Ascending aorta (tissue), 2 donors: ENCODE data around the gene CTNNBIP1. TPM values are rescaled to one million over a fixed set of nuclear protein-coding genes. Genes with fewer than 3 reads are reported as not detected.

Experiments used
- DNase-seq, 2 donors: peaks; one replicate each; pipeline ENCODE4 v3.0.0-alpha.2; 2019; ENCODE audit warnings: low spot score in 2 of 2
- H3K27ac ChIP-seq, 2 donors: fragments of 200-600 bp; sonication (generic); one replicate each; pipeline ENCODE4 v1.5.1; 2016 to 2017; ENCODE audit warnings: mild to moderate bottlenecking in 1 of 2
- H3K27me3 ChIP-seq: fragments of 200-600 bp; sonication (generic); one replicate; pipeline ENCODE4 v1.5.1; 2017
- H3K36me3 ChIP-seq, 2 donors: fragments of 200-600 bp; sonication (generic); one replicate each; pipeline ENCODE4 v1.5.1; 2016
- H3K4me1 ChIP-seq, 2 donors: fragments of 200-600 bp; sonication (generic); one replicate each; pipeline ENCODE4 v1.5.1; 2016 to 2017; ENCODE audit warnings: mild to moderate bottlenecking in 1 of 2
- H3K4me3 ChIP-seq, 2 donors: fragments of 200-600 bp; sonication (generic); one replicate each; pipeline ENCODE4 v1.5.1; 2016 to 2017; ENCODE audit warnings: mild to moderate bottlenecking in 1 of 2
- H3K9me3 ChIP-seq, 2 donors: fragments of 200-600 bp; sonication (generic); one replicate each; pipeline ENCODE4 v1.5.1; 2016
- intact Hi-C: fragments of 100-400 bp; cut with DNase I; formaldehyde crosslinking; loops from one replicate; pipeline ENCODE4 v1.15.1; 2023
- total RNA-seq: library from RNA; depleted of rRNA; stranded (reverse); fragments of >200 nt; gene quantifications from one replicate; pipeline ENCODE4 v1.1.0, GENCODE V29; 2016
- TF ChIP-seq, protein P1 (sequence below), 3 experiments: fragments of 200-600 bp in 2 of 3; fragments of 450-650 bp in 1 of 3; sonication (generic) in 2 of 3; IDR thresholded peaks; one replicate each; pipeline ENCODE4 v1.5.1; 2016 to 2019; ENCODE audit warnings: antibody characterized with exemption in 3 of 3, mild to moderate bottlenecking in 1 of 3, moderate library complexity in 1 of 3

The CTNNBIP1 gene
- total RNA-seq, 1 donor from 2014 or later, result 74.1 TPM

- Histone ChIP-seq H3K9me3 (no peaks in the 10 kb centered on the region), H3K4me1 (peaks cover 8 to 19% of the 10 kb centered on the region in 2 donors), H3K27ac (peak overlapping the region; percentile 66 to 88), H3K4me3 (peak overlapping the region; percentile 89 to 96), H3K36me3 (no peaks in the 10 kb centered on the region), H3K27me3 (no peaks in the 10 kb centered on the region)
- TF ChIP-seq, protein P1, sequence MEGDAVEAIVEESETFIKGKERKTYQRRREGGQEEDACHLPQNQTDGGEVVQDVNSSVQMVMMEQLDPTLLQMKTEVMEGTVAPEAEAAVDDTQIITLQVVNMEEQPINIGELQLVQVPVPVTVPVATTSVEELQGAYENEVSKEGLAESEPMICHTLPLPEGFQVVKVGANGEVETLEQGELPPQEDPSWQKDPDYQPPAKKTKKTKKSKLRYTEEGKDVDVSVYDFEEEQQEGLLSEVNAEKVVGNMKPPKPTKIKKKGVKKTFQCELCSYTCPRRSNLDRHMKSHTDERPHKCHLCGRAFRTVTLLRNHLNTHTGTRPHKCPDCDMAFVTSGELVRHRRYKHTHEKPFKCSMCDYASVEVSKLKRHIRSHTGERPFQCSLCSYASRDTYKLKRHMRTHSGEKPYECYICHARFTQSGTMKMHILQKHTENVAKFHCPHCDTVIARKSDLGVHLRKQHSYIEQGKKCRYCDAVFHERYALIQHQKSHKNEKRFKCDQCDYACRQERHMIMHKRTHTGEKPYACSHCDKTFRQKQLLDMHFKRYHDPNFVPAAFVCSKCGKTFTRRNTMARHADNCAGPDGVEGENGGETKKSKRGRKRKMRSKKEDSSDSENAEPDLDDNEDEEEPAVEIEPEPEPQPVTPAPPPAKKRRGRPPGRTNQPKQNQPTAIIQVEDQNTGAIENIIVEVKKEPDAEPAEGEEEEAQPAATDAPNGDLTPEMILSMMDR (IDR thresholded peaks at IDR 0.05), result no peak
- no peak for DNase-seq
- intact Hi-C loops, result loop anchor here (2.0 to 5.0 kb wide), 2 partner anchors 25 to 44 kb away; no protein-coding TSS in a partner anchor
These were observed 86.5 kb downstream of the CTNNBIP1 start for GRCh38 chr1:9823693-9823942.

DNA sequence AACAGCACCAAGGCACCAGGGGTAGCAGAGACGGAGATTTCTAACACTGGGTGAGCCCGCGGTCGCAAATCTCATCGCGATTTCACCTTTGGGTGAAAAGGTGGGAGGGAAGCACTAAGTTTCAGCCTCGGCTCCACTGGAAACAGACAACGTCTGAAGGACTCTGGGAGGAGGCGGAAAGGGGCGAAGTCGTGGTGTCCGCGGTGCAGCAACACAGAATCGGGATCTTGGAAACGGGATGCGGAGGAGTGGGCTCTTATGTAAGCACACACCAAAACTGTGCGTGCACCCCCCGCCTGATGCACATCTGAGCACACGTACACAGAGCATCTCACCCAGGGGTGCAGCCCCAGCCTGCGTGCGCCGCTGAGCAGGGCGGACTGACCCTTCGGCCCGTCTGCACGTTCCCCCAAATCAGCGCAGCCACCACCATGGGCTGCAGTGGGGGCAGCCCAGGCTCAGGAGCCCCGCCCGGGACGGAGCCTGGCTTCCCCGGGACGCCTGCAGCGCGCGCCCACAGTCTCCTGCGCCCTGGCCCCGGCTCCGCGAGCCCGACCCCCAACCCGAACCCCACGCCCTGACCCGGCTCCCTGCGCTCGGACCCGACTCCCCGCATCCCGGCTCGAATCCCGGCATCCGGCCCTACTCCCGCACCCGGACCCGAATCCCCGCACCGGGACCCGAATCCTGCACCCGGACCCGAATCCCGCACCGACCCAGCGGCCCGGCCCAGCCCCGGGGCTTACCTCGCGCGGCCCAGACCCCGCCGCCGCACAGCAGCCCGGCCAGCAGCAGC is 87.0 kb downstream of the CTNNBIP1 start:
- H3K36me3 ChIP-seq, result no peaks in the 10 kb centered on the region
- DNase-seq, result no peak
- H3K9me3 ChIP-seq, result no peaks in the 10 kb centered on the region
- peak overlapping the region; percentile 66 to 88 for H3K27ac ChIP-seq
- H3K4me1 ChIP-seq, result peaks cover 8 to 19% of the 10 kb centered on the region in 2 donors
- intact Hi-C loops, result loop anchor here (2.0 to 5.0 kb wide), 2 partner anchors 24 to 44 kb away; no protein-coding TSS in a partner anchor
- no peaks in the 10 kb centered on the region for H3K27me3 ChIP-seq
- TF ChIP-seq, protein P1 (IDR thresholded peaks at IDR 0.05), result no peak
- H3K4me3 ChIP-seq, result peak overlapping the region; percentile 89 to 96

GRCh38 chr1:9822490-9822889 is 87.6 kb downstream of the CTNNBIP1 start:
- peaks cover 8 to 19% of the 10 kb centered on the region in 2 donors for H3K4me1 ChIP-seq
- intact Hi-C loops, result loop anchor here (2.0 to 5.0 kb wide), 2 partner anchors 24 to 45 kb away; no protein-coding TSS in a partner anchor
- TF ChIP-seq, protein P1 (IDR thresholded peaks at IDR 0.05), result no peak

GRCh38 chr1:9821710-9822109 is 88.4 kb downstream of the CTNNBIP1 start:
- peaks cover 8 to 19% of the 10 kb centered on the region in 2 donors for H3K4me1 ChIP-seq

More at GRCh38 chr1:9822490-9822889, 87.6 kb downstream of the CTNNBIP1 start:
- H3K36me3 ChIP-seq, result no peaks in the 10 kb centered on the region
- no peak overlapping the region for H3K27ac ChIP-seq
- DNase-seq, result no peak
- peak overlapping the region; percentile 89 to 96 for H3K4me3 ChIP-seq
- no peaks in the 10 kb centered on the region for H3K9me3 ChIP-seq
- H3K27me3 ChIP-seq, result no peaks in the 10 kb centered on the region

DNA sequence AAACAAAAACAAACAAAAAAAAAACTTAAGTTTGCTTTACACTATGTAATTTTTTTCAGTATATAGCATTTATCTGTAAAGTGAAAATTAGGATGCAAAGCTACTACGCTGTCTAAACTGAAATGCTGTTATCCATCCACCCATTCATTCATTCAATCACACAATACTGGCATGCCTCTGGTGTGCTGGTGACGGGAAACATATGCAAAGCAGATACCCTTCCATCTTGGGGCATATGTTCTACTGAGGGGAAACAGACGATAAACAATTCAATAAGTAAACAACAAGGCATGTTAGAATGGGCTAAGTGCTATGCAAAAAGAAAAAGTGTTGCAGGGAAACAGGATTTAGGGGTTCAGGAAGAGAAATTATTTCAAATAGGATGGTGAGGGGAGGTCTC is 89.5 kb downstream of the CTNNBIP1 start:
- H3K27ac ChIP-seq, result no peak overlapping the region
- intact Hi-C loops, result loop anchor here (5.0 kb wide), 1 partner anchor 47 kb away; no protein-coding TSS in a partner anchor
- H3K27me3 ChIP-seq, result no peaks in the 10 kb centered on the region
- peaks cover 8 to 17% of the 10 kb centered on the region in 2 donors for H3K4me1 ChIP-seq
- no peak overlapping the region for H3K4me3 ChIP-seq
- H3K36me3 ChIP-seq, result no peaks in the 10 kb centered on the region
- H3K9me3 ChIP-seq, result no peaks in the 10 kb centered on the region
- DNase-seq, result no peak
- TF ChIP-seq, protein P1 (IDR thresholded peaks at IDR 0.05), result no peak

More at GRCh38 chr1:9821710-9822109, 88.4 kb downstream of the CTNNBIP1 start:
- Histone ChIP-seq H3K9me3 (no peaks in the 10 kb centered on the region), H3K36me3 (no peaks in the 10 kb centered on the region), H3K27me3 (no peaks in the 10 kb centered on the region), H3K4me3 (no peak overlapping the region), H3K27ac (no peak overlapping the region)
- intact Hi-C loops, result loop anchor here (2.0 to 5.0 kb wide), 2 partner anchors 23 to 46 kb away; no protein-coding TSS in a partner anchor
- TF ChIP-seq, protein P1 (IDR thresholded peaks at IDR 0.05), result no peak
- DNase-seq, result no peak
